HTERT RPE-1 (cell line): ENCODE data around the gene WDTC1.
"Not testable (repeated sequence)": the region's sequence is repeated elsewhere in the genome, so short reads cannot be mapped to it uniquely, and the experiment has no call there.

Experiments used
- in situ Hi-C: fragments of 300-500 bp; cut with MboI; formaldehyde crosslinking; loops from 4 replicates; pipeline ENCODE4 v1.14.3; 2020; ENCODE audit warnings: low sequenced_read_pairs

The WDTC1 gene

GRCh38 chr1:27234049-27234882 lies at the start of gene WDTC1:
TSS of gene WDTC1 (plus strand) at chr1:27234632. CDS start at chr1:27261055, 26,423 bp downstream.
- in situ Hi-C loops = no loop called here

GRCh38 chr1:27184665-27185064 lies 49.8 kb upstream of the WDTC1 start:
- in situ Hi-C loops = not testable (repeated sequence)

DNA sequence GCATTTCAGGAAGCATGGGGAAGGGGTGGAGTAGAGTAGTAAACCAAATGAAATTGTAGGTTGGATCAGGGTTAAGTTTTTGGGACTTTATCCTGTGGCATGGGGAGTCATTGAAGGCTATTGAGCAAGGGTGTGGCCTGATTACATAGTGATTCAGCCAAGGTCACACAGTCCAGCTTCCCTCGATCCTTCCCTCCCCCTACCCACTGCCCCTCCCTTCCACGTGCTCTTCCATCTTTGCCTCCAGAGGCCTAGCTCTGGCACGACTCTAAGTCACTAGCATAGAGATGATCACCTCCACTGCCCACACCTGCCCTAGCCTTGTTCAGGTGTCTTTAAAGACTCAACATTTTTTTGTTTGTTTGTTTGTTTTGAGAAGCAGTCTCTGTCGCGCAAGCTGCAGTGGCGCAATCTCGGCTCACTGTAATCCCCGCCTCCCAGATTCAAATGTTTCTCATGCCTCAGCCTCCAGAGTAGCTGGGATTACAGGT lies 42.3 kb upstream of the WDTC1 start:
- in situ Hi-C loops = no loop called here

DNA sequence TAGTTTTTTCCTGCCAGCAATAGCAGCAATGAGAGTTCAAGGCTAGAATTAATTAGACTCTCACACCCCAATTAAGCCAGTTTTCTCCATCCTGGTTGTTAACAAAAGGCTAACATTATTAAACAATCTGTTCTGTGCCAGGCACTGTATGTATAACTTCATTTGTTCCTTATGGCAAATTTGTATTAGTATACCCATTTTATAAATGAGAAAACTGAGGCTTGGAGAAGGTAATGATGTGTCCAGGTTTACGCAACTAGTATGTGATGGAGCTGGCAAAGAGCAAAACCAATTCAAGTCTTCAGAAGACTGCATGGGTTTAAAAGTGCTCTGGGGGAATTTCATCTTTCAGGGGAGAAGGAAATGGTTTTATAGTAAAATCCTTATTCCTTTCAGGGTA lies 41.2 kb upstream of the WDTC1 start:
- in situ Hi-C loops = no loop called here

GRCh38 chr1:27201295-27201694 lies 33.1 kb upstream of the WDTC1 start:
- in situ Hi-C loops = no loop called here

GRCh38 chr1:27203946-27204345 lies 30.5 kb upstream of the WDTC1 start:
- in situ Hi-C loops = no loop called here

DNA sequence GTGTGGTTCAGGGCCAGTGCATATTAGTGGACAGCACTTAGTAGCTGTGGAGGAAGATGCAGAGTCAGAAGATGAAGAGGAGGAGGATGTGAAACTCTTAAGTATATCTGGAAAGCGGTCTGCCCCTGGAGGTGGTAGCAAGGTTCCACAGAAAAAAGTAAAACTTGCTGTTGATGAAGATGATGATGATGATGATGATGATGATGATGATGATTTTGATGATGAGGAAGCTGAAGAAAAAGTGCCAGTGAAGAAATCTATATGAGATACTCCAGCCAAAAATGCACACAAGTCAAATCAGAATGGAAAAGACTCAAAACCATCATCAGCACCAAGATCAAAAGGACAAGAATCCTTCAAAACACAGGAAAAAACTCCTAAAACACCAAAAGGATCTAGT lies 27.2 kb upstream of the WDTC1 start:
- in situ Hi-C loops = not testable (repeated sequence)

DNA sequence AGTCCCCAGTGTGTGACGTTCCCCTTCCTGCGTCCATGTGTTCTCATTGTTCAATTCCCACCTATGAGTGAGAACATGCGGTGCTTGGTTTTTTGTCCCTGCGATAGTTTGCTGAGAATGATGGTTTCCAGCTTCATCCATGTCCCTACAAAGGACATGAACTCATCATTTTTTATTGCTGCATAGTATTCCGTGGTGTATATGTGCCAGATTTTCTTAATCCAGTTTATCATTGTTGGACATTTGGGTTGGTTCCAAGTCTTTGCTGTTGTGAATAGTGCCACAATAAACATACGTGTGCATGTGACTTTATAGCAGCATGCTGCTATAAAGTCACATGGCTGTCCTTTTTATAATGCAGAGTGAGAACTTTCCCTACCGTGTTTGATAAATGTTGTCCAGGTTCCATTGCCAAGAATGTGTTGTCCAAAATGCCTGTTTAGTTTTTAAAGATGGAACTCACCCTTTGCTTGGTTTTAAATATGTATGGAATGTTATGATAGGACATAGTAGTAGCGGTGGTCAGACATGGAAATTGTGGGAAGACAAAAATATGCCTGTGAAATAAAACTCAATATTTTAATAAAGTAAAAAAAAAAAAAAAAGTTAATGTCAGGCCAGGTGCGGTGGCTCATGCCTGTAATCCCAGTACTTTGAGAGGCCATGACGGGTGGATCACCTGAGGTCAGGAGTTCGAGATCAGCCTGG lies 26.1 kb upstream of the WDTC1 start:
- in situ Hi-C loops = not testable (repeated sequence)

GRCh38 chr1:27216466-27216865 lies 18.0 kb upstream of the WDTC1 start:
- in situ Hi-C loops = no loop called here

DNA sequence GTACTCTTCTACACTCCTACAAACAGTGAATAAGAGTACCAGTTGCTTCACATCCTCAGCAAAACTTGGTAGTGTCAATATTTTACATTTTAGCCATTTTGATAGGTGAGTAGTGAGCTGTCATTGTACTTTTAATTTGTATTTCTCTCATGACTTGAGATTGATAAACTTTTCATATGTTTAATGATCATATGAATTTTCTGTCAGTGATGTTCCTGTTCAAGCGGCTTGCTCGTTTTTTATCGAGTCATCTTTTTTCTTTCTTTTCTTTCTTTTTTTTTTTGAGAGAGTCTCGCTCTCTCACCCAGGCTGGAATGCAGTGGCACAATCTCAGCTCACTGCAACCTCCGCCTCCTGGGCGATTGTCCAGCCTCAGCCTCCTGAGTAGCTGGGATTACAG lies 17.0 kb upstream of the WDTC1 start:
- in situ Hi-C loops = no loop called here

DNA sequence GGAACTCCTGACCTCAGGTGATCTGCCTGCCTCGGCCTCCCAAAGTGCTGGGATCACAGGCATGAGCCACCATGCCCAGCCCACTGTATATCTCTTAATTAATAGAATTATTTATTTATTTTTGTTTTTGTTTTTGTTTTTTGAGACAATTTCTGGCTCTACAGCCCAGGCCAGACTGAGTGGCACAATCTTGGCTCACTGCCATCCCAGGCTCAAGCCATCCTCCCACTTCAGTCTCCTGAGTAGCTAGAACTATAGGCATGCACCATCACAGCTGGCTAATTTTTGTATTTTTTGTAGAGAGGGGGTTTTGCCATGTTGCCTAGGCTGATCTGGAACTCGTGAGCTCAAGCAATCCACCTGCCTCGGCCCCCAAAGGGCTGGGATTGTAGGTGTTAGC lies 15.7 kb upstream of the WDTC1 start:
- in situ Hi-C loops = no loop called here

- in situ Hi-C loops = no loop called here
Observed at GRCh38 chr1:27220096-27220495, 14.3 kb upstream of the WDTC1 start.

DNA sequence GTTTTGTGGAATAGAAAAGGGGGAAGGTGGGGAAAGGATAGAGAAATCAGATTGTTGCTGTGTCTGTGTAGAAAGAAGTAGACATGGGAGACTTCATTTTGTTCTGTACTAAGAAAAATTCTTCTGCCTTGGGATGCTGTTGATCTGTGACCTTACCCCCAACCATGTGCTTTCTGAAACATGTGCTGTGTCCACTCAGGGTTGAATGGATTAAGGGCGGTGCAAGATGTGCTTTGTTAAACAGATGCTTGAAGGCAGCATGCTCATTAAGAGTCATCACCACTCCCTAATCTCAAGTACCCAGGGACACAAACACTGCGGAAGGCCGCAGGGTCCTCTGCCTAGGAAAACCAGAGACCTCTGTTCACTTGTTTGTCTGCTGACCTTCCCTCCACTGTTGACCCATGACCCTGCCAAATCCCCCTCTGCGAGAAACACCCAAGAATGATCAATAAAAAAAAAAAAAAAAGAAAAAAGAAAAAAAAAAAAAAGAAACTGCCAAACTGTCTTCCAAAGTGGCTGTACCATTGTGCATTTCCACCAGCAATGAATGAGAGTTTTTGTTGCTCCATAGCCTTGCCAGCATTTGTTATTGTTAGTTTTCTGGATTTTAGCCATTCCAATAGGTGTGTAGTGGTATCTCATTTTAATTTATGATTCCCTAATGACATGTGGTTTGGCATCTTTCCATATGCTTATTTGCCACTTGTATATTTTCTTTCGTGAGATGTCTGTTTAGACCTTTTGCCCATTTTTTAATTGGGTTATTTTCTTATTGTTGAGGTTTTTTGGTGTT lies 13.5 kb upstream of the WDTC1 start:
- in situ Hi-C loops = not testable (repeated sequence)

GRCh38 chr1:27225621-27226020 lies 8.8 kb upstream of the WDTC1 start:
- in situ Hi-C loops = no loop called here

DNA sequence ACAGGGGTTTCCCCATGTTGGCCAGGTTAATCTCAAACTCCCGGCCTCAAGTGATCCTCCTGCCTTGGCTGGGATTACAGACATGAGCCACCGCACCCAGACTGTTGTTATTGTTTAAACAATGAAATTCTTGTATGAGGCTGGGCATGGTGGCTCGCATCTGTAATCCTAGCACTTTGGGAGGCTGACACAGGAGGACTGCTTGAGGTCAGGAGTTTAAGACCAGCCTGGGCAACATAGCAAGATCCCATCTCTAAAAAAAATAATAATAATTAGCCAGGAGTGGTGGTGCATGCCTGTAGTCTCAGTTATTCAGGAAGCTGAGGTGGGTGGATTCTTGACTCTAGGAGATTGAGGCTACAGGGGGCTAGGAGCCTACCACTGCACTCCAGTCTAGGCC lies 6.7 kb upstream of the WDTC1 start:
- in situ Hi-C loops = no loop called here

- in situ Hi-C loops = no loop called here
Observed at GRCh38 chr1:27233667-27234048, 774 bp upstream of the WDTC1 start.

GRCh38 chr1:27235827-27236226 lies 1.4 kb downstream of the WDTC1 start:
- in situ Hi-C loops = no loop called here

- in situ Hi-C loops = no loop called here
Observed at GRCh38 chr1:27237112-27237511, 2.7 kb downstream of the WDTC1 start.

- in situ Hi-C loops = no loop called here
Observed at GRCh38 chr1:27238032-27238431, 3.6 kb downstream of the WDTC1 start.

- in situ Hi-C loops = no loop called here
Observed at GRCh38 chr1:27241677-27242076, 7.2 kb downstream of the WDTC1 start.

GRCh38 chr1:27243665-27244064 lies 9.2 kb downstream of the WDTC1 start:
- in situ Hi-C loops = not testable (repeated sequence)
